ENCODE results near the gene NFIX.
"Not testable (repeated sequence)": the region's sequence is repeated elsewhere in the genome, so short reads cannot be mapped to it uniquely, and the experiment has no call there.

NFIX gene

DNA sequence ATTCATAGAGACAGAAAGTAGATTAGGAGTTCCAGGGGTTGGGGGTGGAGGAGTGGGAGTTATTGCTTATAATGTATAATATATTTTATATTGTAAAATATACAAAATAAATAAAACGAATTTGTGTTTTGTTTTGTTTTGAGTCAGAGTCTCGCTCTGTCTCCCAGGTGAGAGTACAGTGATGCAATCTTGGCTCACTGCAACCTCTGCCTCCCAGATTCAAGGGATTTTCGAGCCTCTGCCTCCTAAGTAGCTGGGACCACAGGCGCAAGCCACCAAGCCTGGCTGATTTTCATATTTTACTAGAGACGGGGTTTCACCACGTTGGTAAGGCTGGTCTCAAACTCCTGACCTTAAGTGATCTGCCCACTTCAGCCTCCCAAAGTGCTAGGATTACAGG lies 35.8 kb upstream of the NFIX start:
- DNase-seq, result no peak

DNA sequence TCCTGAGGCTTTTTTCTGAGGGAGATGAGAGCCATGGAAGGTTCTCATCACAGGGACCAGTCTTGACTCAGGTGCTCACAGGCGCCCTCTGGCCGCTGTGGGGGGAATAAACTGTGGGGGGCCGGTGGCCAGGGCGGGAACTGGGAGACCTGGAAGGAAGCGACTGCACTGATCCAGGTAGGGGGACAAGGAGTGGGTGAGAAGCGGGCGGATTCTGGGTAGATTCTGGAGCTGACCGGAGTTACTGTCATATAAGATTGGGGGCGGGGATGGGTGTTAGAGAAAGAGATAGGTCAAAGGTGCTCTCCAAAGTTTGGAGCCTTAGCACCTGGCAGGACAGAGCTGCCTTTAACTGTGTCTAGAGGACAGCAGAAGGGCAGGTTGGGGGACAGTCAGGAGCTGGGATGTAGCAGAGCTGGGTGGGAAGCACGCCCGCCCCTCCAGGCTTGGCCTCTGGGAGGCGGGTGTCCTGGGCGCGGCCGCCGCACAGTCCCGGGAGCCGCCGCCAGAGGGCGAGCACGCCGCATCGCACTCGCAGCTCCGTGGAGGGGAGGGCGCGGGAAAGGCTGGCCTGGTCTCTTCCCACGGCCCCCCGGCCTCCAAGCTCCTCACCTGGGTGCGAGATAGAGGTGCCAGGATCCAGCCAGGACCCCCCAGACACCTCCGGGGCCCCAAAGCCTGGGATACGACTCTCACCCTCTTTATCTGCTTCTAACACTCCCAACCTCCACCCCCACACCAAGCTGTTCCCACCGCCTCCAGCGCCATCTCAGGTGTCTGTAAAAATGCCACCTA lies 30.1 kb upstream of the NFIX start:
- peak; percentile 74 for DNase-seq

DNA sequence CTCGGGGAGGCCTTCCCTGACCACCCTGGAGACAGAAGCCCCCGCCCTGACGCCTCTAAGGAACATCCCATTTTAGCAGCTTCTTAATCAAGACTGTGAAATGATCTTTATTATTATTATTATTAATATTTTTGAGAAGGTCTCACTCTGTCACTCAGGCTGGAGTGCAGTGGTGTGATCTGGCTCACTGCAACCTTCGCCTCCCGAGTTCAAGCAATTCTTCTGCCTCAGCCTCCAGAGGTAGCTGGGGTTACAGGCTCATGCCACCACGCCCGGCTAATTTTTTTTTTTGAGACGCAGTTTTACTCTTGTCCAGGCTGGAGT lies 29.5 kb upstream of the NFIX start:
- DNase-seq, result no peak

DNA sequence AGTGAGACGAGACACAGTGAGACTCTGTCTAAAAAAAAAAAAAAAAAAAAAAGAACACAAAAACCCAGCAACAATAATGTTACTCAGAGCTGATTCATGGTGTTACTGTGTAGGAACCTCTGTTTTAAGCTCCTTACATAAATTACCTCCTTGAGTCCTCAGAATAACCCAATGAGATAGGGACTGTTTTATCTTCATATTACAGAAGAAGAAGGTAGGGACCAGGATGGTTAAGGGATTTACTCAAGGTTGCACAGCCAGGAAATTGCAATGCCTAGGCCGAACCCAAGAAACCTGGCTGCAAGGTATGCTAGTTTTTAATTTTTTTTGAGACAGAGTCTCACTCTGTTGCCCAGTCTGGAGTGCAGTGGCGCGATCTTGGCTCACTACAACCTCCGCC lies 27.4 kb upstream of the NFIX start:
- no peak for DNase-seq

DNA sequence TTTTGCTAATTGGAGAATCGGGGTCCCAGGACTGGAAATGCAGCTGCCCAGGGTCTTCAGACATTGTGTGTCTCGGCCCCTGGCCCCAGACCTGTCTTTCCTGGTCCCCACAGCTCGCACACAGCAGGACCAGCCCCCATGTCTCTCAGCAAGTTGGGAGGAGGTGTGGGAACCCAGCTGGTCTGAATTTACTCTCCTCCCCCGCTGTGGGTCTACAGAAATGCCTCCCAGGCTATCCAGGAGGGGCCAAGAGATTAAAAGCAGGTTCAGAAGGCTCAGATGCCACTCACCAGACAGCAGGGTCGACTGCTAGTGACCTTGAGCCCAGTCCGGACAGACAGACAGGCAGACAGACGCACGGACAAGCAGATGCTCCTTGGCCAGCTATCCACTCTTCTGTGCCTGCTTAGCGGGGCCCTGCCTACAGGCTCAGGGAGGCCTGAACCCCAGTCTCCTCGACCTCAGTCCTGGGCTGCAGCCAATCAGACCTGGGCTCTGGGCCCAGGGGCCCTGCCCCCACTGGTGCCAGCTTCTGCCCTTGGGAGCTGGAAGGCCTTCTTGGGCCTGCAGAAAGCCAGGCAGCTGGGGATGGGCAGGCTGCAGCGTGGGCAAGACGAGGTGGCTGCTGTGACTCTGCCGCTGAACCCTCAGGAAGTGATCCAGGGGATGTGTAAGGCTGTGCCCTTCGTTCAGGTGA lies 25.8 kb upstream of the NFIX start, which contains the start of gene DAND5:
Gene DAND5, plus strand, starts transcription at position 285 of the 697 bp plus-strand sequence. Its CDS starts 85 bp downstream, at position 370.
- DNase-seq, result no peak

DNA sequence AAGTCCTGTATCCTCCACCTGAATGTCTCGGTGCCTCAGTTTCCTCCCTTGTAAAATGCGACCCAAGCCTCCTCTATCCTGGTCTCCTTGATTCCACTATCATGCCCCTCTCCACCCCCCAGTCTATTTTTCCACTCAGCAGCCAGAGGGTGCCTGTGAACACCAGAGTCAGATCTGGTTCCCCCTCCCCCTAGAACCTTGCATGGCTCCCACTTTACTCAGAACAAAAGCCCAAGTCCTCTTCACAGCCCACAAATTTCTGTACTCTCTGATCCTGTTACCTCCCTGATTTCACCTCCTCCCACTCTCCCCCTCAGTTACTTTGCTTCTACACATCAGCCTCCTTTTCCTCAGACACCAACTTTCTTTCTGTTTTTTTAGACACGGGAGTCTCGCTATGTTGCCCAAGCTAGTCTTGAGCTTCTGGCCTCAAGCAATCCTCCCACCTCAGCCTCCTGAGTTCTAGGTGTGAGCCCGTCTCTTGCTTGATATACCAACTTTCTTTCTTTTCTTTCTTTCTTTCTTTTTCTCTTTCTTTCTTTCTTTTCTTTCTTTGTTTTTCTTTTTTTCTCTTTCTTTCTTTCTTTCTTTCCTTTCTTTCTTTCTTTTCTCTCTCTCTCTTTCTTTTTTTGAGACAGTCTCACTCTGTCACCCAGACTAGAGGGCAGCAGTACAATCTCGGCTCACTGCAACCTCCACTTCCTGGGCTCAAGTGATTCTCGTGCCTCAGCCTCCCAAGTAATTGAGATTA lies 25.0 kb upstream of the NFIX start:
- no peak for DNase-seq

DNA sequence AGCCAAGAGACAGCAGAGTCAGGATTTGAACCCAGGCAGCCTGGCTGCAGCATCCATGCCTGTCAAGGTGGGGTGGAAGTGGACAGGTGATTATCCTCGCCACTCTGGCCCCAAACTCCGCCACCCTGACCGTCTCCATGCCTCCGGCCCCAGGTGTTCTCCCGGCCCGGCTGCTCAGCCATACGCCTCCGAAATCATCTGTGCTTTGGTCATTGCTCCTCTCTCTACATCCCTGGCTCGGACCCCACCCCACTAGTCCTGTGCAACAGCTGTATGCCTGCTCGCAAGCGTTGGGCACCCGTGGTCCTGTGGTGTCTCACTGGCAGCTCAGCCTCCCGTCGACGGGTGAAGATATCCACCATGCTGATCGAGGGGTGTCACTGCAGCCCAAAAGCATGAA lies 22.0 kb upstream of the NFIX start:
- DNase-seq, result no peak

DNA sequence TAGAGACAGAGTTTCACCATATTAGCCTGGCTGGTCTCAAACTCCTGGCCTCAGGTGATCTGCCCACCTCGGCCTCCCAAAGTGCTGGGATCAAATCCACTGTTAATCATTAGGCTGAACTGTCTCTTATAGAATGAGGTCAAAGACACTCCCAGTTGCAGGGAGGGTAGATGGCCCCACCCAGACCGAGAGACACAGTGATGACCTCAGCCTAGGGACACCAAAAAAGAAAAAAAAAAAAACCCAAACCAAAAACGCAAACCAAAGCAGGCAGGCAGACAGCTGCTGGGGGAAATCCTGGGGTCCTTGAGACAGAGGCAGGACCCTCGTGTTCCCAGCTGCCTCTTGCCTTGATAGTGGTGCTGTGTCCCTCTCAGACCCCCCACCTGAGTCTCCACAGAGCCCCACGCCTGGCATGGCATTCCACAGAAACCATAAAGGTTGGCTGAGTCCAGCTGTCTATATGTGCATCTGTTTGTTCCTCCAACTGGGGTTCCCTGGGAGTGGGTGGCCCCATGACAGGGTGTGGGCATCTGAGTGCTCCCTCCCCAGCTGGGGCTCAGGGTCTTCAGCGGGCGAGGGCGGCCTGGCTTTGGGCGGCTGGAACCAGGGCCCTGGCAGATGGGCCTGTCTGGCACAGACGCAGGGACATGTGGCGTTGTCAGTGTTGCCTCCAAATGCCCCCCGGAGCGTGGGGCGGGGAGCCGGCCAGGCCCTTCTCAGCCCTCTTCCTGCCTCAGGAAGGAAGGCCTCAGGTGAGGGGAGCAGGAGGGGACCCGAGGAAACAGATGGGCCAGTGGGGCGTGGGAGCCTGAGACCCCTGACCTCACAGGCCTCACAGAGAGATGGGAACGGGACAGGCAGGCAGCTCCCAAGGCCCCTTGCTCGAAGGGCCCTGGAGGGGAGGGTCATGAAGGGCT lies 20.7 kb upstream of the NFIX start:
- DNase-seq, result no peak

DNA sequence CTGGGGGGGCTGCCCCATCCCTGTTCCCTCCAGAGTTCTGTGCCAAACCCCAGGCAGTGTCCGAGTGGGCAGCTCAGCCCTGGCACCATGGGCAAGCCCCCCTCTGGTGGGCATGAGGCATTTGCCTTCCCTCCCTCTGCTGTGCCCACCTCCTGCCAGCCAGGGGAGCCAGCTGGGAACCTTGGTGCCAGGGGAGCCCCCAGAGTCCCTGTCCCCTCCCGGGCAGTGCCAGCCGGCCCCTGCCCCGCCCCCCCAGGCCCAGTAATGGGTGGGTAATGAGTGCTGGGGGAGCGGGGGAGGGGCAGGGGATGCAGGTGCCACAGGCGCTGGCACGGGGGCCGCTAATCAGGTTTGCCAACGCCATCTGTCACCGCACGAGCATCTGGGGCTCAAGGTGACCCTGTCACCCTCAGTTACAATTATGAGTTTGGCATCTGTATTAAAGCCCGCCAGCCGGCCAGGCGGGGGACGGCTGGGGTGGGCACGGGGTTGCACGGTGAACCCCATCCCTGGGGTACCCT lies 20.0 kb upstream of the NFIX start:
- no peak for DNase-seq

DNA sequence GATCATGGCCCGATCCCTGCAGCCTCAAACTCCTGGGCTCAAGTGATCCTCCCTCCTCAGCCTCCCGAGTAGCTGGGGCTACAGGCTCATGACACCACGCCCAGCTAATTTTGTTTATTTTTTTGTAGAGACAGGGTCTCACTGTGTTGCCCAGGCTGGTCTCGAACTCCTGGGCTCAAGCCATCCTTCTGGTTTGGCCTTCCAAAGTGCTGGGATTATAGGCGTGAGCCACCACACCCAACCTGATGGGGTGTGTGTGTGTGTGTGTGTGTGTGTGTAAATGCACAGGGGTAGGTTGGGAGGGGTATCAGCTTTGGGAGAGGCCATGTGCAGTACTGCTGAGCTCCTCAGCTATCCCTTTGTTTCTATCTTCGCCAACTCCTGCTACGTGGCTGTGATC lies 19.2 kb upstream of the NFIX start:
- not testable (repeated sequence) for DNase-seq

DNA sequence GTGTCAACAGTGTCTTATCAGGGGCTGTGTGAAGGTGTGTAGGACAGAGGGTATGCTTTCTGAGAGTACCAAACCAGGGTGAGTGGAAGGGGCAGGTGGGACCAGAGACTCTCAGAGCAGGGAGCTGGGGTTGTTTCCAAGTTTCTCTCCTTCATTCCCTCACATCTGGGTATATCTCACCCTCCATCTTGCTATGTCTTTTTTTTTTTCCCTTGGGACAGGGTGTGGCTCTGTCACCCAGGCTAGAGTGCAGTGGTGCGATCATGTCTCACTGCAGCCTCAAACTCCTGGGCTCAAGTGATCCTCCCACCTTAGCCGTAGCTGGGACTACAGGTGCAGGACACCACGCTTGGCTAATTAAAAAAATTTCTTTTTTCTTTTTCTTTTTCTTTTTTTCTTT lies 15.3 kb upstream of the NFIX start:
- no peak for DNase-seq

DNA sequence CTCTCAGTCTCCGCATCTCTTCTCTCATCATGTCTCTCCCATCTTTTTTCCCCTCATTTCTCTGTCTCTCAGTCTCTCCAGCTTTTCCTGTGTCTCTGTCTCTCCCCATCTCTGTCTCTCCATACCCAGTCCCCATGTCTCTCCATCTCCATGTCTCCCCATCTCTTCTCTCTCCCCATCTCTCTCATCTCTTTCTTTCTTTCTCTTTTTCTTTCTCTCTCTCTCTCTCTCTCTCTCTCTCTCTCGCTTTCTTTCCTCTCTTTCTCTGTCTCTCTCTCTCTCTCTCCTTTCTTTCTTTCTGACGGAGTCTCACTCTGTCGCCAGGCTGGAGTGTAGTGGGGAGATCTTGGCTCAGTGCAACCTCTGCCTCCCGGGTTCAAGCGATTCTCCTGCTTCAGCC lies 12.6 kb upstream of the NFIX start:
- DNase-seq, result no peak

DNA sequence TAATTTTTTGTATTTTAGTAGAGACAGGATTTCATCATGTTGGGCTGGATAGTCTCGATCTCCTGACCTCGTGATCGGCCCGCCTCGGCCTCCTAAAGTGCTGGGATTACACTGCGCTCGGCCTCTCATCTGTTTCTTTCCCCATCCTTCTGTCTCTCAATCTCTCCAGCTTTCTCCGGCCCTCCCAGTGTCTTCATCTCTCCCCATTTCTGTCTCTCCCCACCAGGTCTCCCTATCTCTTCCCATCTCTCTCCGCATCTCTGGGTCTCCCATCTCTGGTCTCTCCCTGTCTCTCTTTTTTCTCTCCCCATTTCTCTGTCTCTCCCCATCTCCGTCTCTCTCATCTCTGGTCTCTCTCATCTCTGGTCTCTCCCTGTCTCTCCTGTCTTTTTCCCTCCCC lies 12.2 kb upstream of the NFIX start:
- no peak for DNase-seq

DNA sequence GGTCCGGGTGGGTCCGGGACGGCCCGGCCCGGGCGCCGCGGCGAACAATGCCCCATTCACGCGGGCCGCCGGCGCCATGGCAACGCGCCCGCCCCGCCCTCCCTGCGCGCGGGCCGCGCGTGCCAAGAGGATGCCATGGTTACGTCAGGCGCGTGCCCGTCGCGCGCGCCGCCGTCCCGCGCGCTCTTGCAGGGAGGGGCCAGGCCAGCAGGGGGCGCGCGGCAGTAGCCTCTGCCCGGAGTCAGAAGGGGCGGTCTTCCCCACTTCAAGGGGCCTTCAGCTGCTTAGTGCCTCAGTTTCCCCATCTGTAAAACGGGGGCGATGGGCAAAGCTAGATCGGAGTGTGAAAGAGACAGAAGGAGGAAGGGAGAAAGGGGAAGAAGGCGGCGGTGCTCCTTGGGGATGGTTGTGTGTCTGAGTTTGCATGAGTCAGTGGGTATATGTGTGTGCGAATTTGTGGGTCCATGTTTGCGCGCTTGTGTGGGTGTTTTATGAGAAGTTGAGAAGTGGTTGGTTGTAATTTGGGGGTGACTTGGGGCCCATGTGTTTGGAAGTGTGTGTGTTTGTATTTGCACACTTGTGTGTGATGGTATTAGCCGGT lies 11.6 kb upstream of the NFIX start:
- DNase-seq, result no peak

DNA sequence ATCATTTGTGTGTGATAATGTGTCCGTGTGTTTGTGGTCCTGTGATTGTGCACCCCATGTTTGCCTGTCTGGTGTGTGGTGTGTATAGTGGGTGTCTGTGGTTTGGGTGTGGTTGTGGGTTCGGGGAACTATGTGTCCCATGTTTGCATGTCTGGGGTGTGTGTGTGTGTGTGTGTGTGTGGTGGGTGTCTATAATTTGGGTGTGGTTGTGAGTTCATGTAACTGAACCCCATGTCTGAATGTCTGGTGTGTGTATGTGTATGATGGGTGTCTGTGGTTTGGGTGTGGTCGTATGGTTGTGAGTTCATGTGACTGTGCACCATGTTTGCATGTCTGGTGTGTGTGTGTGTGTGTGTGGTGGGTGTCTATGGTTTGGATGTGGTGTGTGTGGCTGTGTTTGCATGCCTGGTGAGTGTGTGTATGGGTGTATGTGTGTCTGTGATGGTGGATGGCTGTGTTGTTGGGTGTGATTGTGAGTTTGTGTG lies 11.1 kb upstream of the NFIX start:
- no peak for DNase-seq

DNA sequence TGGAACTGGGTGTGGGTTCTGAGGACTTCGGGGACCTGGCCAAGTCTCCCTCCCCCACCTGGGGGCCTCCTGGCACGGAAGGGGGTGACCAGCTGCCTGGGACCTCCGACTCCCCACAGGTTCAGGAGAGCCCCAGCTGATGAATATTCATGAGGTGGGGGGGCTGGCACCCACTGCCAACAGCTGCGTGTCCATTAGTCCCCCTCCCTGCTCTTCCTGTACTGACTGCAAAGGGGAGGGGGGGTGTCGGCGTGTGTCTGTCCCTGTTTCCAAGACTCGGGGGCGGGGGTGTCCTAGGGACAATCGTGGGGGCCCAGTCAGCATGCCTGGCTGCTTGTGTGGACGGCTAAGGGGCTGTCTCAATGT lies 10.6 kb upstream of the NFIX start:
- no peak for DNase-seq

DNA sequence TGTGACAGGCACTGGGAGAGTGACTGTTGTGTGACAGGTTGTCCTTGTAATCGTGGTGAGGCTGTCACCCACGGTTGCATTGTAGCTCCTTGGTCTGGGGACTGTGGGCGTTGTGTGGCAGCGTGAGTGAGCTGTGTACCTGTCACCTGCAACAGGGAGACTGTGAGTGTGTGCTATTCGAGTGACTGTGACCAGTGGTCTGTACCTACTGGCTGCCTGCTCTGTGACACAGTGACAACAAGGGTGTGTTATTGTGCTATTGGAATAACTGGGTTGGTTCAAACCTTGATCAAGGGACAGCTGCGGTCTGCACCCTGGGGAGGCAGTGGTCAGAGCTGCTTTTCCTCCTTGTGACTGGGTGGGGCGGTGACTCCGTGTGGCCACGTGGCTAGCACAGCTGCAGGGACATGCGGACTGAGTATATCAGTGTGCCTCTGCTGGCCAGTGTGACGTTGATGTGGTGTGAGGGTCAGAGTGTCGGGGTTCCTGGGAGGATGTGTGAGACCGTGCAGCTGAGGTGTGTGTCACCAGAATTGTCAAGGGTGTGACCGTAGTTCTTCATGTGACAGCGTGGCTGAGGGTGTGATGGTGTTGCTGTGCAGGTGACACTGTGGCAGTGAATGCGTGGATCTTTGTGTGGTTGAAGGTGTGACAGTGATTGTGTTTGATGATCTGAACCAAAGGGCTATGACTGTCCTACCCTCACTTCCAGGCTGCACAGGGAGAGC lies 10.1 kb upstream of the NFIX start:
- no peak for DNase-seq

DNA sequence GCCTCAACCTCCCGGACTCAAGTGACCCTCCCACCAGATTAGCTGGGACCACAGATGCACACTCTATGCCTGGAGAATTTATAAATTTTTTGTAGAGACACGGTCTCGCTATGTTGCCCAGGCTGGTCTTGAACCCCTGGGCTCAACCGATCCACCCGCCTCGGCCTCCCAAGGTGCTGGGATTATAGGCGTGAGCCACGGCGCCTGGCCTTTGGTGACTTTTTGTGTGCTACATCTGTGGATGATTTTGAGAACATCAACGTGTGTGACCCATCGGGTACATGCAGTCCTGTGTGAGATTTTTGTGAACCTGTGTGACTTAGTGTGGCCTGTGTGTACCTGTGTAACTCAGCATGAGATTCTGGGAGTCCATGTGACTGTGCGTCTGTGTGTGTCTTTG lies 8.5 kb upstream of the NFIX start:
- DNase-seq, result no peak

DNA sequence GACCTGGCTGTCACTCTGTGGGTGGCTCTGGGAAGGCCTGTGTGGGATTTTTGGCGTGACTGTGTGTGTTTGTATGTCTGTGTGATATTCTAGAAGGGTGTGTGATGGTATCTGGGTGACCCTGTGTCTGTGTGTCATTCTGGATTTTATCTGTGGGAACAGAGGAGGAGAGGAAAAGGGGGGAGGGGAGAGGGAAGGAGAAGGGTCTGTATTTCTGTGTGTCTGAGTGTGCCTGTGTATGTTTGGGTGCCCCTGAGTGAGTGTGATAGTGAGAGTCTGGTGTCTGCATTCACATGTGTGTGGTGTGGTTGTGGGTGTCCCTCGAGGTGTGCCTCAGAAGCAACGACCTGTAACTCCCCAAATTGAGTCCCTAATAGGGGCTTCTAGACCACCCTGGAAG lies 8.1 kb upstream of the NFIX start:
- DNase-seq, result no peak

DNA sequence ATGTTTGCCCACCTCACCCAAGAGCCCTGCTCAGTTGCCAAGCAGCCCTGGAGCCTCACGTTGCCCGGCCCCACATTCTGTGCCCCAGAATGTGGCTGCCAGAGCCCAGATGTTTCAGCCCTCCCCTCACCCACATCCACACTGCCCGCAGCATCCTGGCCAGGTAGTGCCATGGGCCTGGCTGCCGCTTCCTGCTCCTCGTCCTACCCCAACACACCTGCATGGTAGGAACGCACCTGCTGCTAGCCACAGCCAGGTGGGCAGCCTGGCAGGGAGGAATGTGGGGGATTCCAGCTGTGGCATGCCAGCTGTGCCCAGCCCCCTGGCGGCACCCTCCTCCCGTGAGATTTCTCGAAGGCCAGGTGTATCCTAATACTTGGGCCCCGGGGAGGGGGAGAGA lies 7.5 kb upstream of the NFIX start:
- DNase-seq, result no peak

DNA sequence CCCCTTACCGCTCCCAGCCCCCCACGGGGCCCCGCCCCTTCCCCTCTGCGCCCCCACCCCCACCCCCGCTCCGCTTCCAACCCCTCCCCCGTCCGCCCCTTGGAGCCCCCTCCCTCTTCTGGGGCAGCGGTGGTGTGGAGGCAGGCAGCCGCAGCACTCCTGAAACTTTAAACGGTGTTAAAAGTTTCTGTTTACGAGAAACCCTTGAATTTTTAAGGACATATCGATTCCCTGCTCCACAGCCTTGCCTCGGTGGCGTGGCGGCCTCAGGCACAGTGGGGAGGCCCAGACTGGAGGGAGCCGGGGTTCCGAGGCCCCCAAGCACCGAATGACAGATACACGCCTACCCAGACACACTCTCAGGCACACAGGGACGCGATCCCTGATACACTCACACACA lies 4.8 kb upstream of the NFIX start:
- no peak for DNase-seq

DNA sequence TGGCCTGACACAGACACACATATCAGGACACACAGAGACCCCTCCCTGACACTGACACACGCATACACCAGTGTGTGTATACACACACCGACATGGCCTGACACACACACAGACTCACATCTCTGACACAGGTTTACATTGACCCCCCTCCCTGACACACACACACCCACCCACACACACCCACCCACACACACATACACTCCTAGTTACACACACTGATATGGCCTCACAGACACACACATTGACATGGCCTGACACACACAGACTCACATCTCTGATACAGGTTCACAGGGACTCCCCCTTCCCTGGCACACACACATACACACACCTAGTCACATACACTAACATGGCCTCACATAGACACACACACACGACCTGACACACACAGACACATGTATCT lies 4.4 kb upstream of the NFIX start:
- no peak for DNase-seq

All from NCI-H2107 (cell line).